HG02840 (cell line): ENCODE data around the gene SMIM7.

ENCODE experiments used
- ATAC-seq: cut with Tn5 transposase; IDR thresholded peaks from one replicate; pipeline ENCODE4 v1.9.1; 2021; ENCODE audit warnings: mild to moderate bottlenecking, moderate library complexity, moderate number of reproducible peaks; ENCODE audit not compliant: unreplicated experiment, low FRiP score

SMIM7 gene

DNA sequence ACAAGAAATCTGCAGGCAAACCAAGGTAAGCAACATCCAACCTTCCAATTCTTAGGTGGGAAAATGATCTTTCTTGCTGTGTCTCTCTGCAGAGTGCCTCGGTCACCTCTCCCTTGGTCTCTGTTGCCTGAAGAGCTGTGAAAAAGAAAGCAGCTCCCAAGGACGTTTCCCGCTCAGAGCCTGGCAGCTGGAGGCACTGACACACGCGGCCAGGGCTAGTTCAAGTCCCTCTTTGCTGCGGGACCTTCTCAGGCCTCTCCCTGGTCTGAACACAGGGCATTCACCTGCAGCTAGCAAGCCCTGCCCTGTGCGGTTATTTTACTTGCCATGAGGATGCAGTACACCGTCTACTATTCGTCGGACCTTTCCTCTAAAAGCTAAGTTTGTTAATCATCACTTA lies 35.7 kb downstream of the SMIM7 start:
- ATAC-seq = no peak

DNA sequence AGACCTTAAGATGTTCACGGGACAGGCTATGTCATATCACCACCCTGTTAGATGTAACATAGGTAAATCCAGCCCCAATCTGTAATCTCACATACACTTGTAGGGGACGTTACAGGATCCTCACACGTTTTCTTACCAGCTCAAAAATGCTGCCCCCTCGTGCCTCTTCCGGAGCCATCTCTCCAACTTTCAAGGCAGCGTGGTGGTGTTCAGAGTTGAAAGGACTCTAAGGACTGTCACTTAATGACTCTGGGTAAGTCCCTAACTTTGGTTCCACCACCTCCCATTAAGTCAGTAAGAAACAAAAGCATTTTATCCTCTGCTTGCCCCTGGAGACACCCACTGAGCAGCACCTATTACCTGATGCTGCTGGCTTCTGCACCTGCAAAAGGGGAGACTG lies 36.4 kb downstream of the SMIM7 start:
- ATAC-seq = no peak

DNA sequence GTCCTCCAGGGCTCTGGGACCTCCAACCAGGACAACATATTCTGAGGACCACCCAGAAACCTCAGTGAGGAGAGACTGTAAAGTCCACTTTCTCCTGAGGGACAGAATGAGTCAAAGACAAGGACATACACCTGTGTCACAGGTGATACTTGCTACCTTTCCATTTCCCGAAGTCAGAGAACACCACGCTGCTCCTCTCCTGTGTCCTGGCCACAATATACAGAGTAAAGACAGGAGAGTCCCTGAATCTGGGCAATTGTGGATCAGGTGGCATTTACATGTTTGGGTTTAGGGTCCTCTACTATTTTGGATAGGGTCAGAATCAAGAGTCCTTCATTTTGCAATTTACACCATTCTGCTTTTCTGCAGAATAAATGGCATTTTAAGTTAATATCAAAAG lies 36.9 kb downstream of the SMIM7 start:
- no peak for ATAC-seq

DNA sequence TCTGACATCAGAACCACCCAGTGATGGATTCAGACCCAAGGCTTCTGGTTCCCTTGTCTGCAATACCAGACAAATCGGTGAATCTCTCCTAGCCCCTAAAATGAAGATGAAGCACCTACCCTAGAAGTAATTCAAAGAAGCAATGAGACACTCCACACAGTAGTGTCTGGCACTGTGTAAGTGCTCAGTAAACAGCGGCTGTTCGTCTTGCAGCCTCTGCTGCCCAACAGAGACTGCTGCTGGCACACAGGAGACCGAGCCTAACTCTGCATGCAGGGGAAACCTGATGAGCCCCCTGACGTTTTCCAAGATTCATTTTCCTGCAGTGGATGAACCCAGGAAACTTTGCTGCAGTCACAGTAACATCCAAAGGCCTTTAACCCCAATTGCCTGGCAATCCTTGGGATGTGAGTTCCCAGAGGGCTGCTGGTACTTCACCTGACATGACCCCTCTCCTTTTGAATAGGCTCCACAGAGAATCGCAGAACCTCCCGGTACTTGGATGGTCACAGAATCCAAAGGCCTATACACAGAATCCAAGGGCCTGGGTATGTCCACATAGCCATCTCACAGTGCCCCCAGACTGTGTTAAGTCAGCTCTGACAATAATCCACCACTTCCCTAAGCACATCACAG lies 38.7 kb downstream of the SMIM7 start:
- ATAC-seq = no peak

DNA sequence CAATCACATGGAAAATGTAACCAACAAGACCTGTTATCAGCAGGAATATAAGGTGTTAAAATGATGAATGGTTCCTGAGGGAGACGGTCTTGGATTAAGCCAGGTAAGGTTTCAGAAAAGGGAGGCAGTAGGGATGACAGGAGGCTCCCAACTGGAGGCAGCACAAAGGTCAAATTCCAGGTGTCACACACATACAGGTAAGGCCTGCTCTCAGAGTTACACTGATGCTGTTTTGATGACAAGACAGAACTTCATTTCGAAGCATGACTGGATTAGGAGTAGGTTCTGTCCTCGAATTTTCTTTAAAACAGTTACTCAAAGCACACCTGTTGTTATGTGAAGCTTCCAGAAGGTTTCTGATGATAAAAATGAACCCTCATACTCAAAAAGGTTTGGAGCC lies 39.4 kb downstream of the SMIM7 start:
- no peak for ATAC-seq

DNA sequence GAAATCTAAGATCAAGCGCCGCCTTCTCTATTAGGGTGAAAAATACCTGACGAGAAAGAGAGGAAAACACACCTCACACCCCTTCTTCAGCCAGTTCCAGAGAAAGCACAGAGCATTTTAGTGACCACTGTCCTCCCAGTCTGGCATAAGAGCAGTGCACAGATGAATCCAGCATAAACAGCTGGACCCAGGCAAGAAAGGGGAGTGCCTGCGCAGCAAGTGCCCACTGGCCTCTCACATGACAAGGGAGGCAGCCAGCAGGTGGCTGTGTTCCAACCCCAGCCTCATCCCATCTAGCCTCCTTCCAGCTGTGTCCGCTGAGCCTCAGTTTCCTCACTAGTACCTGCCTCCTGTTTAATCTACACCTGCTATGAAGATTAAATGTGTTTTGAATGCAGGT lies 39.9 kb downstream of the SMIM7 start:
- ATAC-seq = no peak

DNA sequence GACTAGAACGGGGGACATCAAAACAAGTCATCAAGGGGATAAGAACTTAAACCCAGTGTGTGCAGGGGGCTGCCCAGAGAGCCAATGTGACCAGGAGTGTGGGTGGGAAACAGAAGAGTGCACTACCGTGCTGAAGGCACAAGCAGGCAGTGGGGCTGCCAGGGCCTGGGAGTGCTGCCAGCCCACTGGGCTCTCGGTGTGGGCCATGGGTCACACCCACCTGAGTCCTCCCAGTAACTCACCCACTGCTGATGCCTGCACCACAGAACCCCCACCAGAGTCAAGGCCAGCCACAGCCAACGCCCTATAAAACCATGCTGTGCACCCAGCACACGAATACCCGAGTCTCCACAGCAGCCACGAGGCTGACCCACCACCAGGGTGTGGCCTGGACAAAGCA lies 40.5 kb downstream of the SMIM7 start:
- ATAC-seq = no peak

DNA sequence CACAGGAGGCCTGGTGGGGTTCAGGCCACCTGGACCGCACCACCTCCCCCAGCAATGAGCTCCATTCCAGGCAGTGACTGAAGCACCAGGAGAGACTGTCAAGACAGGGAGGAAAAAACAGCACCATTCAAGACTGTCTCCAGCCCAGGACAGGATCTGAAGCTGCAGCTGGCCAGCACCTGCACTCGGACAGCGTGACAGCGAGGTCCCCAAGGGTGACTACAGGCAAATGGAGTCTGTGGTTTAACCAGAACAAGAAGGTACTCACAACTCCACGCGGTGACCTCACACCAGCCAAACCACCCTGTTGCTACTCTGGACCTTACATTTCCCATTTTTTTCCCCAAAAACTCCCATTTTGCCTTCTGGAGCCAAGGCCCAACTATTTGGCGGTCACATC lies 41.7 kb downstream of the SMIM7 start:
- ATAC-seq = no peak

DNA sequence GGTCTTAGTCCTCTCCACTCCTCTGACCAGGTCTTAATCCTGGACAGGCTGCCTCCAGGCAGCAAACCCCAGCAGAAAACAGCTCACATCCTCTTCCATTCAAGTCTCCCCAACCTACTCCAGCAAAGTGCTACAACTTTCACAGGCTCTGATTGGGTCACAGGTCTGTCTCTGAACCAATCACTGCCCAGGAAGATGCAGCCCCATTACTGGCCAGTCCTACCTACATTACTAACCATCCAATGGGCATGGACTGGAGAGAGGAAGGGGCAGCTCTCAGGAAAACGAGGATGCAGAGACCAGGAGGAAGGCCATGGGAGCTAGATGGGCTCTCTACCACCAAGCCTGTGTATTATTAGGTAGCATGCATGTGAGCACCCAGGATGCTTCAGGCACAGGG lies 44.1 kb downstream of the SMIM7 start:
- ATAC-seq = no peak

DNA sequence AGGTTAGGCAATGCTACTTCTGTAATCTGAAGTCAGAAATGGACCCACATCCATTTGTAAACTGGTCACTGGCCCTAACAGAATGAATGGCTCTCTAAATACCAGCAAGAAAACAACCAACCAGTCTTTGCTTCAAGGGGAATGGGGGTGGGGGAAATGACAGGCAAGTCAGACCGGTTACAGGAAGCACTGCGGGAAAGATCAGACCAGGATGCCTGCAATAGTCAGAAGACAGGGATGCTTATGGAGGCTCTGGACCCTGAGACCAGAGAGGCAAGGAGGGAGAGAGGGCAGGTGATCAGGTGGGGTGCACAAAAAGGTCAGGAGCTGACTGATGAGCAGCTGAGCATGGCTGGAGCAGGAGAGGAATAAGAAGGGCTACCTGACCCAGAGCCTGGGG lies 45.0 kb downstream of the SMIM7 start:
- ATAC-seq = no peak

DNA sequence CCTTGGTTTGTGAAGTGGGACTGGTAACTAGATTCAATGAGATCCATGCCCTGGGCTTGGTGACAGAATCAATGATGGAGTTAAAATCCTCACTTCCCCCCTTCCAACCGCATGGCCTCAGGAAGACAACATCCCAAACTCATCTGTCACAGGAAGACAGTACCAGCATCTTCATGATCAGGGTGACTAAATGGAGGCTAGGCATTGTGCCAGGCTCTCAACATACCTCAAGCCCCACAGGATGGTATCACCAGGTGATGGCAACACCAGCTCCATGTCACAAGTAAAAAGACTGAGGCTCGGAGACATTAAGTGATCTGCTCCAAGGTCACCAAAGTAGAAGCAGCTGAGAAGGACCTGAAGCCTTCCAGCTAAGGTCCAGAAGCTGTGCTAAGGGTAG lies 46.1 kb downstream of the SMIM7 start:
- ATAC-seq = no peak

DNA sequence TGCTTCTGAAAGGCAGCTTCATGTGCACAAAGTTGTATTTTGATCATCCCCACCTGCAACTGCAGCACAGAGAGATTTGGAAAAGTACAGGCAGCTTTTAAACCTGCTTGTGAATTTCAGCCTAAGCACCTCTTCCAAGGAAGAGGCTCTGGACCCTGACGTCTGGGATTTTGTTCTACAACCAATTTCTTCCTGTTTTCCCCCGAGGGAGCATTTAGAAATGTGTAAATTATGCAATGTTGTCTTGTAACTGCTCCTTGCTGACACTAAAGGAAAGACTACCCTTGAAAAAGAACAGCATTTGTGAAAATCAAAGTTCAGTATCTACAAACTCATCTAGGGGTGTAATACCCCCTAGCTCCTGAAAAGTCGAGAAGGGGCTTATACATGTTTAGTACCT lies 47.3 kb downstream of the SMIM7 start:
- no peak for ATAC-seq

DNA sequence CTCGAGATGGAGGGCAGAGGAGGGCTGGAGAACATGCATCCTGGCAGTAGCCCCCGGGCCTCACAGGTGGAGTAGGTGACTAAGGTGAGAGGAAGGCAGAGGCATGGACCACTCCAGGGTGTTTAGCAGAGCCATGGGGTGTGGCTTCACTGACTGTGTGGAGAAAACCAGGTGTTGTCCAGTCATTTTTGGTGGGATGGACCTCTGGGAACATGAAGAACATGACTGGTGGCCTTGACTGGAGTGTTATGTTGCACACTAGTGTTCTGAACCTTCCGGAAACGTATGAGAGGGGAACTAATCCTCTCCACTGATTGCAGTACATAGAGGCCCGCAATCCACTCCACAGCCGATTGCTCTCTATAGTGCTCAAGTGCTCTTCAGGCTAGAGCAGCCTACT lies 48.8 kb downstream of the SMIM7 start:
- no peak for ATAC-seq

DNA sequence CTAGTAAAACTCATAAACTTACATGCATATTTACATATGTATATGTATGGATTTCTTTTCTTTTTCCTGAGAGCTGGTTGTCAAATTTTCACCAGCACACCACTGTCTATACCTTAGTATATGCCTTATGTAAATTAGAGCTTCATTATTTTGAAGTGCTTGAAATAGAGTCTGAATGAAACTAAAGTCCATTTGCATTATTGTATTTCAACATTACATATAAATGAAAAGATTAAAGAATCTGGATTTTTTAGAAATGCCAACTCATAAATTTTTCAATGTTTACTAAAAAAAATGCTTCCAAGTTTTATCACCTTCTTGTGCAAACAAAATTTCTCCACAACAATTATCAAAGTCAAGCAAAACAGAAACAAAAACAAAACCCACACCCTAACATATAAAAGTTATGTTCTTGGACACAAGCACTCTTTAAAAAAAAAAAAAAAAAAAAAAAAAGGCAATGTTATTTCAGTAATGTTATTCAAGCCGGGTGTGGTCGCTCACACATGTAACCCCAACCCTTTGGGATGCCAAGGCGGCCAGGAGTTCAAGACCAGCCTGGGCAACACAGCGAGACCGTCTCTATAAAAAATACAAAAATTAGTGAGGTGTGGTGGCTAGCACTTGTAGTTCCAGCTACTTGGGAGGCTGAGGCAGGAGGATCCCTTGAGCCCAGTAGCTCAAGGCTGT lies 50.3 kb downstream of the SMIM7 start:
- ATAC-seq = no peak

DNA sequence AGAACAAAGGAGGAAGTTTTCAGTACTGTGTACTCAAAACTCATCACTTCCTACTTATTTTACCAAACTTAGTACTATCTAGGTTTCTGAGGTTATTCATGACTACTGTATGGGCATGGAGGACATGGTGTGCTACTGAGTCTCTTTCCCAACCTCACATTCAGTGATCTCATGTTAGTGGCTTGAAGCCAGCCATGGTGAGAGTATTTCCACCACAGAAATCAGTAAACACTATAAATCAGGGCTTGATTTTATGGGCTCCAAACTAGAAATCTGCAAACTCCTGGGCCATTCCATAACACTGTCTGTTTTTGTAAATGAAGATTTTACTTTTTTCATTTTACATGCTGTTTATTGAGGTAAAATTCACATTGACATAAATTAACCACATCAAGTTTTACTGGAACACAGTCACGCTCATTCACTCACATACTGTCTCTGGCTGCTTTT lies 51.6 kb downstream of the SMIM7 start:
- ATAC-seq = no peak

DNA sequence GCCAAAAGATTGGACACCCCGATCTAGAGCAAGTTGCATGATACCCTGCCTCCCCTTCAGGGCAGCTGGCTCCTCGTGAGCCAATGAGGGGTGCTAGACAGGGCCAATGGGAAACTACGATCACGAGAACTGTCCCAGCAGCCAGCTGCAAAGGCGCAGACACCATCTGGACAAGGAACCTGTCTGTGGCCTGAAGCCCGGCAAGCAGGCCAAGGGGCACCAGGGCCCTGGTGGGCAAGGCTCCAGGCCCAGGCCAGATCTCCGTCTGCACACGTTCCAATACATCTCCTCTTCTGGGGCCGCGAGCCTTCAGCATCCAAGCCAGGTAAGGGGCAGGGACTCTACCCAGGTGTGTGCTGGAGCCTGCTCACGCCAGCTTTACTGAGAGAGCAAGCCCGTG lies 52.1 kb downstream of the SMIM7 start:
- ATAC-seq = no peak

DNA sequence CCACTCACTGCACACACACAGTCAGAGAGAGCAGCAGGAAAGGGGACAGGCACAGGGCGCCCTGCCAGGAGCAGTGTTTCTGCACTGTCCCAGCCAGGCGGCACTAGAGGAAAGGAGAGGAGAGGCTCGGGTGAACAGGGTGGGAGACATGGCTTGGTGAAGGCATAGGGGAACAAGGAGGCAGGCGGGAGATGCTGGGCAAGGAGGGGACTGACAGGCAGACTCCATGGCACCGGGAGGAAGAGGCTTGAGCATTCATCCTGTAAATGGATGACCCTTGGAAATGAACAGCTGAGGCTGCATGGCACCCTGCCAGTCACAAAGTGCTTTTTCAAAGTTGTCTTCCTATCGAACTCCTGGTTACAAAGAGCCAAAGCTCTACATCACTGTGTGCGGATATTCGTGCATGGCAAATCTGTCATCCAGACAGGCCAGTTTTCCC lies 54.4 kb downstream of the SMIM7 start:
- ATAC-seq = no peak

DNA sequence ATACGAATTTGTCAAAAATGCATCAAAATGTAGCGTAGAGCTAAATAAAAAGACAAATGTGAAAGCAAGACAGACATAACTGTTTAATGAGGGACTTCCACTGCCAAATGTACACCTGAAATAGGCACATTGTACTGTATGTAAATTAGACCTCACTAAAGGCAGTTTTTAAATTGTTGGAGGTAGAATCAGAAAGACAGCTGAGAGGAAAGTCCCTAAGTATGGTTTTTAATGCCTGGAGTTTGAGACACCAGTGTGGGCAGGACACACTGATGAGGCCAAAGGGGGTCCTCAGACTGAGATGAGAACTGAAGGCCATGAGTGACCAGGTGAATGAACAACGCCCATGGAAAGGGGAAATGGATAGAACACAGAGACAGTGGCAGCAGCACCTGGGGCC lies 54.8 kb downstream of the SMIM7 start:
- no peak for ATAC-seq

DNA sequence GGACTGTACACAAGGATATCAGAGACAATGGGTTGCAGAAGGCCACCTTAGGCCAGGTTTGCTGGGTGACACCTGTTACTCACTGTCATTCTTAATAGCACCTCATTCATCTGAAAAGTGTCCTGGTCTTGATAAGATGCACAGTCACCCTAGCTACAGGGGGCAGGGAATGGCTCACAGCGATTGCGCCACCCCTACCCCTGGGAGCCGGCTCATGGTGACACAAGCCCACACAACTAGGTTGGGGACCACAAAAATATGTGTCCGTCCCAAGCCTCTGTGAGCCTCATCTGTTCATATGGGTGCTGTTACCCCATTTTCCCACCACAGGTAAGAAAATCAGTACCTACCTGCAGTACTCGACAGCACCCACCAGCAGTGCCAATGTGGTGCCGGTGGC lies 55.3 kb downstream of the SMIM7 start:
- ATAC-seq = no peak

DNA sequence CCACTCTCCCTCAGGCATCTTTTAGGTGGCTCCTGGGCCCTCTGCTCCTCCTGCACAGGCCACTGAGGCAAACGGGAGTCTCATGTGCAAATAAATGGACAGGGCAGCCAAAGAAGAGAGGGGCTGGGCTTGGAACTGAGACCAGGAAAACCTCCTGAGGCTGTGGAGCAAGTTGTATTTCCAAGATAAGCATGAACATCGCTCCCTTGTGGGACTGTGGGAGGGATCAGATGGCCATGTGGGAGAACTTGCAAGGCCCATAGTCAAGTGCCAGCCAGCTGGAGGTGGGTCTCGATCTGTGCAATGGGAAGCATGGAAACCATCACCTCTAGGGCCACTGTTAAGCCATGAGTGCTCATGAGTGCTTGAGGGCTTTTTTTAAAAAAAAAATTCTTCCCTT lies 56.9 kb downstream of the SMIM7 start:
- no peak for ATAC-seq

DNA sequence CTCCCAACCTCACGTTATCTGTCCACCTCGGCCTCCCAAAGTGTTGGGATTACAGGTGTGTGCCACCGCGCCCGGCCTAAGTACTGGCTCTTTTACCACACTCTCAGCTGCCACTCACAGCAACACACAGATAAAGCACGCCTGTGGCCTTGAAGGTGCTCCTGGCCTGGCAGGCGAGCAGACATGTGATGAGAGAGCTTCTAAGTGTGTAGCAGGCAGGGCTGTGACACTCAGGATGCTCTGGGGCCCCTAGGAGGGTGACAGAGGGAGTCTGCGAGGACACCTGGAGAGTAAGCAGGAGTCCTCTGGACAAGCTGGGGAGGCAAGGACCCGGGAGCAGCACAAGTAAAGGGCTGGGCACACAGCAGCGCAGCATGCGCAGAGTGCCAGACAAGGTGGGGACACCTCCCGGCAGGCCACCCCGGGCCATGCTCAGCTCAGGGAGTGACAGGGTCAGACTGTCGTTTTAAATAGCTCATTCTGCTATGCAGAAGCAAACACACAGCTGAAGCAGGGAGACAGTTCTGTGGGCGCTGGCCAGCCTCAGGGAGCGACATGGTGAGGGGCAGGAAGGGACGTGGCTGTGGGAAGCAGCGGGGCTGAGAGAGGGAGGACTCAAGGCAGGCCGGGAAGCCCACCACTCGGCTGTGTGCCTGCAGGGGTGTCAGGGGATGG lies 58.4 kb downstream of the SMIM7 start:
- no peak for ATAC-seq

DNA sequence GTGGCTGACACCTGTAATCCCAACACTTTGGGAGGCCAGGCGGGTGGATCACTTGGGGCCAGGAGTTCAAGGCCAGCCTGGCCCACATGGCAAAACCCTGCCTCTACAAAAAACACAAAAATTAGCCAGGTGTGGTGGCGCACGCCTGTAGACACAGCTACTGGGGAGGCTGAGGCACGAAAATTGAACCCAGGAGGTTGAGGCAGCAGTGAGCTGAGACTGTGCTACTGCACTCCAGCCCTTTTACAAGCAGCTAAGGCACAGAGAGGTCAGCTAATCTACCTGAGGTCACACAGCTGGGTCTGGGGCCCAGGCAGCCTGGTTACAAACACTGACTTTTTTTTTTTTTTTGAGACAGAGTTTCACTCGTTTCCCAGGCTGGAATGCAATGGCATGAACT lies 59.1 kb downstream of the SMIM7 start:
- ATAC-seq = no peak
